HepG2 (cell line): ENCODE measurements around the gene RPL3. TPM values are rescaled to one million over a fixed set of nuclear protein-coding genes. Genes with fewer than 3 reads are reported as not detected.

Source experiments
- ATF5 ChIP-seq: sonication (generic); formaldehyde crosslinking; IDR thresholded peaks from 2 replicates; pipeline ENCODE4 v1.4.0; 2020; ENCODE audit warnings: mild to moderate bottlenecking, low read depth, missing genetic modification reagents
- FOXC1 ChIP-seq: sonication (generic); formaldehyde crosslinking; IDR thresholded peaks from 2 replicates; pipeline ENCODE4 v1.8.0; 2022; ENCODE audit warnings: mild to moderate bottlenecking, missing genetic modification reagents, borderline replicate concordance
- HNF4G ChIP-seq, 2 experiments: sonication (generic) in 1 of 2; formaldehyde crosslinking in 1 of 2; IDR thresholded peaks; 2 replicates each; pipeline versions ENCODE4 v1.4.0 to v1.6.1; 2011 to 2020; ENCODE audit warnings: borderline replicate concordance in 2 of 2, low read depth in 2 of 2, mild to moderate bottlenecking in 2 of 2, low read length in 1 of 2, missing genetic modification reagents in 1 of 2, moderate library complexity in 1 of 2
- MED13 ChIP-seq: sonication (generic); formaldehyde crosslinking; IDR thresholded peaks from 2 replicates; pipeline ENCODE4 v1.5.0; 2020; ENCODE audit warnings: missing genetic modification reagents
- MEIS2 ChIP-seq: sonication (generic); formaldehyde crosslinking; IDR thresholded peaks from 2 replicates; pipeline ENCODE4 v1.9.0; 2021; ENCODE audit warnings: mild to moderate bottlenecking, missing genetic modification reagents
- MIER2 ChIP-seq: IDR thresholded peaks from 2 replicates; pipeline ENCODE4 v1.6.1; 2016; ENCODE audit warnings: missing biosample characterization, missing genetic modification reagents
- NCOR1 ChIP-seq: fragments of 200-600 bp; sonication (generic); IDR thresholded peaks from 2 replicates; pipeline ENCODE4 v1.7.0; 2017; ENCODE audit warnings: antibody characterized with exemption, low read length, borderline replicate concordance
- NFYB ChIP-seq: sonication (generic); formaldehyde crosslinking; IDR thresholded peaks from 2 replicates; pipeline ENCODE4 v1.4.0; 2020; ENCODE audit warnings: missing genetic modification reagents
- PBX2 ChIP-seq: IDR thresholded peaks from 2 replicates; pipeline ENCODE4 v1.6.1; 2016; ENCODE audit warnings: control low read depth
- TFDP2 ChIP-seq: sonication (generic); formaldehyde crosslinking; IDR thresholded peaks from 2 replicates; pipeline ENCODE4 v1.4.0; 2020; ENCODE audit warnings: missing genetic modification reagents
- ZBTB26 ChIP-seq: IDR thresholded peaks from 2 replicates; pipeline ENCODE4 v1.6.1; 2016; ENCODE audit warnings: missing compliant biosample characterization, missing genetic modification reagents, borderline replicate concordance
- ZBTB7B ChIP-seq: sonication (generic); formaldehyde crosslinking; IDR thresholded peaks from 2 replicates; pipeline ENCODE4 v1.4.0; 2020; ENCODE audit warnings: missing genetic modification reagents
- ZFP41 ChIP-seq: sonication (generic); formaldehyde crosslinking; IDR thresholded peaks from 2 replicates; pipeline ENCODE4 v1.4.0; 2020; ENCODE audit warnings: mild to moderate bottlenecking, missing genetic modification reagents, borderline replicate concordance
- ZNF496 ChIP-seq: sonication (generic); formaldehyde crosslinking; IDR thresholded peaks from 2 replicates; pipeline ENCODE4 v1.8.1; 2023; ENCODE audit warnings: mild to moderate bottlenecking, moderate library complexity, missing genetic modification reagents; ENCODE audit not compliant: insufficient replicate concordance
- ZNF530 ChIP-seq: sonication (generic); formaldehyde crosslinking; IDR thresholded peaks from 2 replicates; pipeline ENCODE4 v1.5.0; 2020; ENCODE audit warnings: low read depth, mild to moderate bottlenecking, missing genetic modification reagents
- ZNF670 ChIP-seq: sonication (generic); formaldehyde crosslinking; IDR thresholded peaks from 2 replicates; pipeline ENCODE4 v1.8.0; 2022; ENCODE audit warnings: mild to moderate bottlenecking, missing genetic modification reagents, borderline replicate concordance
- ZNF703 ChIP-seq: sonication (generic); formaldehyde crosslinking; IDR thresholded peaks from 2 replicates; pipeline ENCODE4 v1.5.1; 2020; ENCODE audit warnings: missing genetic modification reagents, mild to moderate bottlenecking, moderate library complexity, borderline replicate concordance
- ZNF709 ChIP-seq: sonication (generic); formaldehyde crosslinking; IDR thresholded peaks from 2 replicates; pipeline ENCODE4 v1.5.0; 2020; ENCODE audit warnings: mild to moderate bottlenecking, missing genetic modification reagents
- ZNF740 ChIP-seq: sonication (generic); formaldehyde crosslinking; IDR thresholded peaks from 2 replicates; pipeline ENCODE4 v1.4.0; 2020; ENCODE audit warnings: missing genetic modification reagents
- ZNF770 ChIP-seq: sonication (generic); formaldehyde crosslinking; IDR thresholded peaks from 2 replicates; pipeline ENCODE4 v1.5.0; 2020; ENCODE audit warnings: mild to moderate bottlenecking, missing genetic modification reagents
- ZNF788 ChIP-seq: sonication (generic); formaldehyde crosslinking; IDR thresholded peaks from 2 replicates; pipeline ENCODE4 v1.5.0; 2020; ENCODE audit warnings: mild to moderate bottlenecking, missing genetic modification reagents, borderline replicate concordance
- polyA plus RNA-seq, 8 experiments: library from polyadenylated mRNA; depleted of rRNA in 3 of 8; stranded (reverse) in 7 of 8; unstranded in 1 of 8; fragments of >200 nt; fragmentation: Illumina TruSeq in 4 of 8; extraction: Trizol in 4 of 8; gene quantifications; 2 replicates each; pipeline versions ENCODE4 v1.2.1 to v1.2.3, GENCODE V29; 2011 to 2016; ENCODE audit warnings: low read depth in 4 of 8, missing spikeins in 1 of 8, mixed read lengths in 1 of 8; ENCODE audit not compliant: insufficient read depth in 1 of 8
- total RNA-seq, 5 experiments: library from RNA; depleted of rRNA; stranded (reverse); fragments of >200 nt; fragmentation: Illumina TruSeq; extraction: Trizol; gene quantifications; 2 replicates each; pipeline ENCODE4 v1.2.3, GENCODE V29; 2016; ENCODE audit warnings: low read depth in 1 of 5

The RPL3 gene
- total and polyA plus RNA-seq, 2 of the 13 experiments (the other 11 are each of a cell fraction or from before 2014, with no cell fraction given), result 1,051 to 3,279 TPM

GRCh38 chr22:39319284-39320022 is at the start of gene RPL3 (continued):
- TF ChIP-seq NCOR1, result no peak
- TF ChIP-seq MEIS2 (CRISPR knock-in tag), result peak; percentile 77
- TF ChIP-seq NFYB (CRISPR knock-in tag), result peak; percentile 73
- TF ChIP-seq ZBTB7B (CRISPR knock-in tag), result peak; percentile 83; the same call in 1 of the 2 replicates
- TF ChIP-seq ZNF740 (CRISPR knock-in tag), result 0 out of 2 replicates have a peak, but pooled peaks have one; percentile 59
- TF ChIP-seq ZNF530 (CRISPR knock-in tag), result 0 out of 2 replicates have a peak, but pooled peaks have one; percentile 55
- no peak for TF ChIP-seq ZNF496 (CRISPR knock-in tag)
- peak; percentile 75; the same call in 1 of the 2 replicates for TF ChIP-seq MED13 (CRISPR knock-in tag)
- TF ChIP-seq ZFP41 (CRISPR knock-in tag), result no peak
- peak; percentile 40; the same call in 1 of the 2 replicates for TF ChIP-seq MIER2 (CRISPR knock-in tag)
- TF ChIP-seq HNF4G (IDR thresholded peaks at IDR 0.05; ENCODE audit: borderline replicate concordance, low read depth, low read length), result peak; percentile 53; the same call in 1 of the 2 replicates
- TF ChIP-seq HNF4G (CRISPR knock-in tag; IDR thresholded peaks at IDR 0.05; ENCODE audit: borderline replicate concordance, low read depth), result no peak
- peak; percentile 53; the same call in 1 of the 2 replicates for TF ChIP-seq ATF5 (CRISPR knock-in tag)
- TF ChIP-seq TFDP2 (CRISPR knock-in tag), result peak; percentile 81
- peak; percentile 94; the same call in 1 of the 2 replicates for TF ChIP-seq ZNF788 (CRISPR knock-in tag)
- TF ChIP-seq ZBTB26, result peak; percentile 72
- TF ChIP-seq ZNF703 (CRISPR knock-in tag), result no peak
- no peak for TF ChIP-seq ZNF709 (CRISPR knock-in tag)
- peak; percentile 36; the same call in 1 of the 2 replicates for TF ChIP-seq ZNF770
- peak; percentile 87 for TF ChIP-seq ZNF670 (CRISPR knock-in tag)
- peak; percentile 84; the same call in 1 of the 2 replicates for TF ChIP-seq FOXC1 (CRISPR knock-in tag)
- no peak for TF ChIP-seq PBX2
